HEK293 (cell line): Measurements from ENCODE around the gene KCNK3.

Source experiments
- CTCF ChIA-PET: fragments of 350-600 bp; formaldehyde crosslinking; extraction: SDS; loops from one replicate; lab custom pipeline; 2021; ENCODE audit warnings: antibody characterized with exemption; lab: Yijun Ruan, JAX
- POLR2A ChIA-PET: fragments of 300-600 bp; formaldehyde crosslinking; extraction: SDS; loops from one replicate; lab custom pipeline; 2020; ENCODE audit warnings: antibody characterized with exemption, inconsistent platforms; lab: Yijun Ruan, JAX
- H3K27ac ChIP-seq: fragments of 200-500 bp; sonication (Bioruptor generic); 2 replicates; pipeline ENCODE4 v1.5.1; 2014; ENCODE audit warnings: low read depth, low read length, control low read depth, inconsistent platforms; ENCODE audit errors: extremely low read depth
- H3K36me3 ChIP-seq, 2 experiments: fragments of 200-500 bp in 1 of 2; sonication (Bioruptor generic) in 1 of 2; 1 replicate in 1 of 2; 2 replicates in 1 of 2; pipeline ENCODE4 v1.5.1; 2014 to 2017; ENCODE audit warnings: inconsistent platforms in 2 of 2, low read length in 2 of 2; ENCODE audit not compliant: control insufficient read depth in 2 of 2, insufficient read depth in 1 of 2
- H3K4me1 ChIP-seq: fragments of 200-500 bp; sonication (Bioruptor generic); 2 replicates; pipeline ENCODE4 v1.5.1; 2014; ENCODE audit warnings: mild to moderate bottlenecking, low read length, inconsistent platforms; ENCODE audit not compliant: control insufficient read depth, insufficient read depth
- H3K4me3 ChIP-seq: 2 replicates; pipeline ENCODE4 v1.5.1; 2011; ENCODE audit warnings: low read depth, mild to moderate bottlenecking, control low read depth, low read length, moderate library complexity
- H3K9me3 ChIP-seq: fragments of 200-500 bp; sonication (Bioruptor generic); 2 replicates; pipeline ENCODE4 v1.5.1; 2014; ENCODE audit warnings: low read depth, low read length, inconsistent platforms; ENCODE audit not compliant: control insufficient read depth, insufficient read depth
- MZF1 ChIP-seq: fragments of 450-650 bp; formaldehyde crosslinking; IDR thresholded peaks from 2 replicates; pipeline ENCODE4 v1.5.1; 2017; ENCODE audit warnings: missing biosample characterization, missing genetic modification characterization, borderline replicate concordance
- TCF7L2 ChIP-seq: IDR thresholded peaks from 2 replicates; pipeline ENCODE4 v1.6.1; 2011; ENCODE audit warnings: low read depth, mild to moderate bottlenecking, inconsistent platforms, low read length, moderate library complexity, borderline replicate concordance
- ZNF112 ChIP-seq: fragments of 450-650 bp; formaldehyde crosslinking; IDR thresholded peaks from 2 replicates; pipeline ENCODE4 v1.5.0; 2017; ENCODE audit warnings: missing biosample characterization, missing genetic modification characterization
- ZNF184 ChIP-seq: fragments of 450-650 bp; IDR thresholded peaks from 2 replicates; pipeline ENCODE4 v1.5.1; 2018; ENCODE audit warnings: missing biosample characterization, mild to moderate bottlenecking, missing genetic modification characterization
- ZNF223 ChIP-seq: fragments of 450-650 bp; formaldehyde crosslinking; IDR thresholded peaks from 2 replicates; pipeline ENCODE4 v1.5.1; 2016; ENCODE audit warnings: missing biosample characterization, missing genetic modification characterization
- ZNF280D ChIP-seq: fragments of 450-650 bp; formaldehyde crosslinking; IDR thresholded peaks from 2 replicates; pipeline ENCODE4 v1.5.1; 2016; ENCODE audit warnings: missing biosample characterization, missing genetic modification characterization
- ZNF335 ChIP-seq: fragments of 450-650 bp; formaldehyde crosslinking; conservative IDR thresholded peaks from 2 replicates; pipeline ENCODE4 v1.5.1; 2016; ENCODE audit warnings: missing biosample characterization, missing genetic modification characterization
- ZNF544 ChIP-seq: fragments of 450-650 bp; formaldehyde crosslinking; IDR thresholded peaks from 2 replicates; pipeline ENCODE4 v1.5.0; 2017; ENCODE audit warnings: missing biosample characterization, missing genetic modification characterization
- ZNF837 ChIP-seq: fragments of 450-650 bp; formaldehyde crosslinking; IDR thresholded peaks from 2 replicates; pipeline ENCODE4 v1.5.1; 2016; ENCODE audit warnings: missing biosample characterization, missing genetic modification characterization
- ZSCAN30 ChIP-seq: fragments of 450-650 bp; IDR thresholded peaks from 2 replicates; pipeline ENCODE4 v1.5.1; 2018; ENCODE audit warnings: missing biosample characterization, mild to moderate bottlenecking, missing genetic modification characterization, moderate library complexity
- TF ChIP-seq, protein P1 (sequence below): fragments of 450-650 bp; formaldehyde crosslinking; IDR thresholded peaks from 2 replicates; pipeline ENCODE4 v1.5.1; 2016; ENCODE audit warnings: missing biosample characterization, missing genetic modification characterization
- TF ChIP-seq, protein P2 (sequence below): fragments of 450-650 bp; formaldehyde crosslinking; IDR thresholded peaks from 2 replicates; pipeline ENCODE4 v1.5.1; 2016; ENCODE audit warnings: missing biosample characterization, missing genetic modification characterization

The KCNK3 gene

GRCh38 chr2:26767894-26768487 lies 75.5 kb downstream of the KCNK3 start:
- no peaks in the 10 kb centered on the region; the same call in 1 of the 2 replicates for H3K4me1 ChIP-seq

GRCh38 chr2:26768759-26769088 lies 76.2 kb downstream of the KCNK3 start:
- ChIA-PET POLR2A (no interaction called here), CTCF (interaction anchor here (0.6 to 1.2 kb wide), 3 partner anchors 15 to 187 kb away, joined by 3 to 5 read pairs (median 4); no protein-coding TSS in a partner anchor)
- Histone ChIP-seq H3K9me3 (no peaks in the 10 kb centered on the region), H3K27ac (no peak overlapping the region), H3K36me3 (peaks cover 0 to 10% of the 10 kb centered on the region in 2 experiments; a peak in 1 of 3 replicates), H3K4me1 (no peaks in the 10 kb centered on the region; the same call in 1 of the 2 replicates), H3K4me3 (no peak overlapping the region)
- no peak for TF ChIP-seq ZNF544 (tag by site-specific recombination)
- TF ChIP-seq ZSCAN30 (tag by site-specific recombination): no peak

More at GRCh38 chr2:26767894-26768487, 75.5 kb downstream of the KCNK3 start:
- ChIA-PET POLR2A (no interaction called here), CTCF (no interaction called here)
- TF ChIP-seq ZNF223 (no peak), ZNF112 (tag by site-specific recombination) (no peak), ZNF280D (tag by site-specific recombination) (no peak), TCF7L2 (no peak), MZF1 (tag by site-specific recombination) (no peak), ZNF837 (tag by site-specific recombination) (no peak), ZNF184 (tag by site-specific recombination) (no peak), ZNF335 (tag by site-specific recombination) (no peak)
- TF ChIP-seq, protein P1, sequence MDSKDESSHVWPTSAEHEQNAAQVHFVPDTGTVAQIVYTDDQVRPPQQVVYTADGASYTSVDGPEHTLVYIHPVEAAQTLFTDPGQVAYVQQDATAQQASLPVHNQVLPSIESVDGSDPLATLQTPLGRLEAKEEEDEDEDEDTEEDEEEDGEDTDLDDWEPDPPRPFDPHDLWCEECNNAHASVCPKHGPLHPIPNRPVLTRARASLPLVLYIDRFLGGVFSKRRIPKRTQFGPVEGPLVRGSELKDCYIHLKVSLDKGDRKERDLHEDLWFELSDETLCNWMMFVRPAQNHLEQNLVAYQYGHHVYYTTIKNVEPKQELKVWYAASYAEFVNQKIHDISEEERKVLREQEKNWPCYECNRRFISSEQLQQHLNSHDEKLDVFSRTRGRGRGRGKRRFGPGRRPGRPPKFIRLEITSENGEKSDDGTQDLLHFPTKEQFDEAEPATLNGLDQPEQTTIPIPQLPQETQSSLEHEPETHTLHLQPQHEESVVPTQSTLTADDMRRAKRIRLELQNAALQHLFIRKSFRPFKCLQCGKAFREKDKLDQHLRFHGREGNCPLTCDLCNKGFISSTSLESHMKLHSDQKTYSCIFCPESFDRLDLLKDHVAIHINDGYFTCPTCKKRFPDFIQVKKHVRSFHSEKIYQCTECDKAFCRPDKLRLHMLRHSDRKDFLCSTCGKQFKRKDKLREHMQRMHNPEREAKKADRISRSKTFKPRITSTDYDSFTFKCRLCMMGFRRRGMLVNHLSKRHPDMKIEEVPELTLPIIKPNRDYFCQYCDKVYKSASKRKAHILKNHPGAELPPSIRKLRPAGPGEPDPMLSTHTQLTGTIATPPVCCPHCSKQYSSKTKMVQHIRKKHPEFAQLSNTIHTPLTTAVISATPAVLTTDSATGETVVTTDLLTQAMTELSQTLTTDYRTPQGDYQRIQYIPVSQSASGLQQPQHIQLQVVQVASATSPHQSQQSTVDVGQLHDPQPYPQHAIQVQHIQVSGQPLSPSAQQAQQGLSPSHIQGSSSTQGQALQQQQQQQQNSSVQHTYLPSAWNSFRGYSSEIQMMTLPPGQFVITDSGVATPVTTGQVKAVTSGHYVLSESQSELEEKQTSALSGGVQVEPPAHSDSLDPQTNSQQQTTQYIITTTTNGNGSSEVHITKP (tag by site-specific recombination): no peak
- TF ChIP-seq, protein P2, sequence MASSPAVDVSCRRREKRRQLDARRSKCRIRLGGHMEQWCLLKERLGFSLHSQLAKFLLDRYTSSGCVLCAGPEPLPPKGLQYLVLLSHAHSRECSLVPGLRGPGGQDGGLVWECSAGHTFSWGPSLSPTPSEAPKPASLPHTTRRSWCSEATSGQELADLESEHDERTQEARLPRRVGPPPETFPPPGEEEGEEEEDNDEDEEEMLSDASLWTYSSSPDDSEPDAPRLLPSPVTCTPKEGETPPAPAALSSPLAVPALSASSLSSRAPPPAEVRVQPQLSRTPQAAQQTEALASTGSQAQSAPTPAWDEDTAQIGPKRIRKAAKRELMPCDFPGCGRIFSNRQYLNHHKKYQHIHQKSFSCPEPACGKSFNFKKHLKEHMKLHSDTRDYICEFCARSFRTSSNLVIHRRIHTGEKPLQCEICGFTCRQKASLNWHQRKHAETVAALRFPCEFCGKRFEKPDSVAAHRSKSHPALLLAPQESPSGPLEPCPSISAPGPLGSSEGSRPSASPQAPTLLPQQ: no peak
- Histone ChIP-seq H3K27ac (no peak overlapping the region), H3K9me3 (no peaks in the 10 kb centered on the region), H3K36me3 (peaks cover 0 to 10% of the 10 kb centered on the region in 2 experiments; a peak in 1 of 3 replicates), H3K4me3 (no peak overlapping the region)
